Measurements from ENCODE around the gene BBS2. TPM values are rescaled to one million over a fixed set of nuclear protein-coding genes. Genes with fewer than 3 reads are reported as not detected.

BBS2 gene
- 10 to 100 TPM; 25.7 to 27.6 TPM for total RNA-seq

- peak; percentile 89 to 91 for ATAC-seq (replicated peaks in 1 of 2)
- Mint-ChIP-seq H3K27me3 (ENCODE audit: low read depth) (no peaks in the 10 kb centered on the region), H3K4me1 (ENCODE audit: low read depth) (peaks cover 30% of the 10 kb centered on the region), H3K36me3 (ENCODE audit: insufficient read depth in 2 of 2) (no peaks in the 10 kb centered on the region), H3K9me3 (no peaks in the 10 kb centered on the region), H3K27ac (peak within 1 kb of the TSS; percentile 70), H3K4me3 (peak within 1 kb of the TSS; percentile 83 to 85)
- DNase-seq, result peak; percentile 91 to 92
Observed at GRCh38 chr16:56519459-56520250, at the start of gene BBS2. Gene BBS2 (minus strand): TSS chr16:56520024. CDS start chr16:56519862, 162 bp downstream.

DNA sequence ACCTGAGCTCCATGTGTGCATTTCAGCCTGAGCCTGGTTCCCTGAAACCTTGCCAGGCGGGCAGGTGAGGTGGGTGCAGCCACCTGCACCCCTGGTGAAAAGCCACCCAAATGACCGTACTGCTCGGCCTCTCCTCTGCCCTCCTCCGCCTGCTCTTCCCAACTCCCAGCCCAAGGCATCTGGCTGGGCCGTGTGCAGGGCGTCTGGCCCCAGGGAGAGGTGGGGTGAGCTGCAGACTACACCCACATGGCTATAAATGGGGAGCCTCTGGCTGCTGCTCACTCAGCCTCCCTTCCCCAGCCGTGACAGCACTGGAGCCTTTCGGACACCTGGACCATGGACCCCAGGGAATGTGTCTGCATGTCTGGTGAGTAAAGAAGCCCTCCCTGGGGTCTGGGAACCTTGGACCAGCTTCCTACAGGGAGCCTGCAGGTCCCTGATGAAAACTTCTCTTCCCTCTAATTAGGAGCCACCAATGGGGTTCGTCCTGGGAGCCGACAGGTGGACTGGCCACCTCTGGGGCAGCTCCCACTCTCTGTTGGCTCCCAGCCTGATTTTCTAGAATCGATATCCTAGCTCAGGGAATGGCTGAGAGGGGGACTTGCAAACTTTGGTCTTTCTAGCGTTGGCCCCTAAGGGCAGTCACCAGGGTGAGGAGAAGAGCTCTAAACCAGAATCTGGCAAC is 45.1 kb upstream of the BBS2 start, which contains the start of gene MT4:
Gene MT4 (plus strand): TSS at position 281 of the 685 bp plus-strand sequence. CDS start 56 bp downstream, at position 337.
- peak within 1 kb of the TSS; percentile 67 for H3K27ac Mint-ChIP-seq
- H3K9me3 Mint-ChIP-seq, result no peaks in the 10 kb centered on the region
- no peak within 1 kb of the TSS for H3K4me3 Mint-ChIP-seq
- peaks cover 6% of the 10 kb centered on the region for H3K27me3 Mint-ChIP-seq (ENCODE audit: low read depth)
- DNase-seq (no peak), ATAC-seq (replicated peaks in 1 of 2) (no peak)
- H3K36me3 Mint-ChIP-seq (ENCODE audit: insufficient read depth in 2 of 2), result no peaks in the 10 kb centered on the region
- no peaks in the 10 kb centered on the region for H3K4me1 Mint-ChIP-seq (ENCODE audit: low read depth)

DNA sequence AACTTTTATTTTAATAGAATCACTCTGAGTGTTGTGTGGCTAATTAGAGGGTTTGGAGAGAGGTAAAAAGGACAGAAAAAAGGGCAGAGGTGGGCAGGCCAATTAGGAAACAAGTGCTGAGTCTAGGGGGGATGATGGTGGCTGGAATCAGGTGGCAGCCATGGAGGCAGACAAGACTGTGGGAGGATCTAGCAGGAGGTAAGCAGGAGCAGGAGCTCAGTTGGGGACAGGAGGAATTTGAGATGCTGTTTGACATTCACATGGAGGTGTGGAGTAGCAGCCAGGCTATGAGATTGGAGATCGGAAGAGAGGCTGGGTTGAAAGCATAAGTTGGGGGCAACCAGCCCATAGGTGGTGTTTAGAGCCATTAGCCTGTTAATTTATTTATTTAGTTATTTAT is 41.3 kb upstream of the BBS2 start:
- no peaks in the 10 kb centered on the region for H3K4me1 Mint-ChIP-seq (ENCODE audit: low read depth)
- no peaks in the 10 kb centered on the region for H3K27me3 Mint-ChIP-seq (ENCODE audit: low read depth)
- DNase-seq (no peak), ATAC-seq (replicated peaks in 1 of 2) (no peak)
- no peak overlapping the region for H3K4me3 Mint-ChIP-seq
- no peaks in the 10 kb centered on the region for H3K9me3 Mint-ChIP-seq
- H3K27ac Mint-ChIP-seq, result no peak overlapping the region
- H3K36me3 Mint-ChIP-seq (ENCODE audit: insufficient read depth in 2 of 2), result no peaks in the 10 kb centered on the region

DNA sequence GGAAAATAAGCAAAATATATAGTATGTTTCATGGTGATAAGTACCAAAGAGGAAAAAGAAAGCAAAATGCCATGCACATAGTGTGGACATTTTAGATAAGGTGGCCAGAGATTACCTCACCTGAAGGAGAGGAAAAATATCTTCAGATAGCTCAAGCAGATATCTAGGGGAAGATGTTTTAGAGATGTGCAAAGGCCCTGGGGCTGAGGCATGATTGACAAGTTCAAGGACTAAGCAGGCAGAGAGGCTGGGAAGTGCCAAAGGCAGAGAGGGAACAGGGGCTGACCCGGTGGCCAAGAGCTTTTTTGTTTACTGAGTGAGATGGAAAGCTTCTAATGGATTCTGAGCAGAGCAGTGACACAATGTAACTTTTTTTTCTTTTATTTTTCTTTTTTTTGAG is 40.6 kb upstream of the BBS2 start:
- H3K4me3 Mint-ChIP-seq, result no peak overlapping the region
- no peak overlapping the region for H3K27ac Mint-ChIP-seq
- ATAC-seq (replicated peaks in 1 of 2) (no peak), DNase-seq (no peak)
- H3K36me3 Mint-ChIP-seq (ENCODE audit: insufficient read depth in 2 of 2), result no peaks in the 10 kb centered on the region
- no peaks in the 10 kb centered on the region for H3K27me3 Mint-ChIP-seq (ENCODE audit: low read depth)
- H3K4me1 Mint-ChIP-seq (ENCODE audit: low read depth), result no peaks in the 10 kb centered on the region
- H3K9me3 Mint-ChIP-seq, result no peaks in the 10 kb centered on the region

- Mint-ChIP-seq H3K4me1 (ENCODE audit: low read depth) (no peaks in the 10 kb centered on the region), H3K9me3 (no peaks in the 10 kb centered on the region), H3K27ac (no peak overlapping the region), H3K36me3 (ENCODE audit: insufficient read depth in 2 of 2) (no peaks in the 10 kb centered on the region), H3K27me3 (ENCODE audit: low read depth) (peaks cover under 1% of the 10 kb centered on the region), H3K4me3 (no peak overlapping the region)
- no peak for ATAC-seq (replicated peaks in 1 of 2)
- DNase-seq, result no peak
Observed at GRCh38 chr16:56559109-56559508, 39.3 kb upstream of the BBS2 start.

DNA sequence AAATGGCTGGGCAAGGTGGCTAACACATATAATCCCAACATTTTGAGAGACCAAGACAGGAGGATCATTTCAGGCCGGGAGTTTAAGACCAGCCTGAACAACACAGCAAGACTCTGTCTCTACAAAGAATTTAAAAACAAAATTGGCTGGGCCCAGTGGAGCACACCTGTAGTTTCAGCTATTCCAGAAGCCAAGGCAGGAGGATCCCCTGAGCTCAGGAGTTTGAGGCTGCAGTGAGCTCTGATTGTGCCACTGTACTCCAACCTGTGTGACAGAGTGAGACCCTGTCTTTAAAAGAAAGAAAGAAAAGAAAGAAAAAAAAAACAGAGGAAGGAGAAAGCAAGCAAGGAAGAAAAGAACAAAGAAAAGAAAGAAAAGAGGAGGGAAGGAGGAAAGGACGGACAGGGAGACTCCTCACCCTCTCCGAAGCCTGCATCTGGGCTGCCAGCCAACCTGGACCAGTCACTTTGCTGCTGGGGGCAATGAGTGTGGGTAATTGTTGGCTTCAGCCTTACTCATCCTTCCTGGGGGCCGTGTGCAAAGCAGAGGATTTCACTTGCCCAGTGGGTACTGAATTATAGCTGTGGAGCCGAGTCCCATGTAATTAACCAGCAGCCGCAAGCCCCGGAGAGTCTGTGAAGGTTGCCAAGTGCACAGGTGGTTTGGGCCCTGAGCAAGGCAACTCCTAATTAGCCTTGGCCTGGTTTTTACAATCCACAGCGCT is 38.4 kb upstream of the BBS2 start:
- DNase-seq, result no peak
- H3K27me3 Mint-ChIP-seq (ENCODE audit: low read depth), result peaks cover 10% of the 10 kb centered on the region
- H3K4me1 Mint-ChIP-seq (ENCODE audit: low read depth), result no peaks in the 10 kb centered on the region
- peak overlapping the region; percentile 85 for H3K27ac Mint-ChIP-seq
- H3K4me3 Mint-ChIP-seq, result no peak overlapping the region
- no peaks in the 10 kb centered on the region for H3K36me3 Mint-ChIP-seq (ENCODE audit: insufficient read depth in 2 of 2)
- ATAC-seq (replicated peaks in 1 of 2), result no peak
- no peaks in the 10 kb centered on the region for H3K9me3 Mint-ChIP-seq

DNA sequence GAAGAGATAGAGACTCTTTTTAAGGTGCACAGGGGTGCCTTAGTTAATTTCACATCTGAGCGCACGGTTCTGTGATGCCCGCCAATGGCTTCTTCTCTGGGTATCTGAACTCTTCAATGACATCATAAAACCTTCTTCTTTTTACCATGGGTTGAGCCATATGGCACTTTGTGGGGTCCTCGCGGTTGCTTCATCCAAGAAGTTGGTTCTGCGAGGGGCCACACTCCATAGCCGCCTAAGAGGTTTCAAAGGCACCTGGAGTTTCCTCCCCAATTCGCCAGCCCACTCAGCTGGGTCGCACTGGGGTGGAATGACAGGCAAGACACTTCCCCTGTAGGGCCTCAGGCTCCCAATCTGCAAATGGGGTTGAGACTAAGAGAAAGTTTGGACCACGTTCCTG is 34.6 kb upstream of the BBS2 start:
- DNase-seq (no peak), ATAC-seq (replicated peaks in 1 of 2) (no peak)
- H3K36me3 Mint-ChIP-seq (ENCODE audit: insufficient read depth in 2 of 2), result no peaks in the 10 kb centered on the region
- peaks cover 10% of the 10 kb centered on the region for H3K27me3 Mint-ChIP-seq (ENCODE audit: low read depth)
- H3K27ac Mint-ChIP-seq, result no peak overlapping the region
- H3K4me3 Mint-ChIP-seq, result no peak overlapping the region
- H3K9me3 Mint-ChIP-seq, result no peaks in the 10 kb centered on the region
- peaks cover 10% of the 10 kb centered on the region for H3K4me1 Mint-ChIP-seq (ENCODE audit: low read depth)

DNA sequence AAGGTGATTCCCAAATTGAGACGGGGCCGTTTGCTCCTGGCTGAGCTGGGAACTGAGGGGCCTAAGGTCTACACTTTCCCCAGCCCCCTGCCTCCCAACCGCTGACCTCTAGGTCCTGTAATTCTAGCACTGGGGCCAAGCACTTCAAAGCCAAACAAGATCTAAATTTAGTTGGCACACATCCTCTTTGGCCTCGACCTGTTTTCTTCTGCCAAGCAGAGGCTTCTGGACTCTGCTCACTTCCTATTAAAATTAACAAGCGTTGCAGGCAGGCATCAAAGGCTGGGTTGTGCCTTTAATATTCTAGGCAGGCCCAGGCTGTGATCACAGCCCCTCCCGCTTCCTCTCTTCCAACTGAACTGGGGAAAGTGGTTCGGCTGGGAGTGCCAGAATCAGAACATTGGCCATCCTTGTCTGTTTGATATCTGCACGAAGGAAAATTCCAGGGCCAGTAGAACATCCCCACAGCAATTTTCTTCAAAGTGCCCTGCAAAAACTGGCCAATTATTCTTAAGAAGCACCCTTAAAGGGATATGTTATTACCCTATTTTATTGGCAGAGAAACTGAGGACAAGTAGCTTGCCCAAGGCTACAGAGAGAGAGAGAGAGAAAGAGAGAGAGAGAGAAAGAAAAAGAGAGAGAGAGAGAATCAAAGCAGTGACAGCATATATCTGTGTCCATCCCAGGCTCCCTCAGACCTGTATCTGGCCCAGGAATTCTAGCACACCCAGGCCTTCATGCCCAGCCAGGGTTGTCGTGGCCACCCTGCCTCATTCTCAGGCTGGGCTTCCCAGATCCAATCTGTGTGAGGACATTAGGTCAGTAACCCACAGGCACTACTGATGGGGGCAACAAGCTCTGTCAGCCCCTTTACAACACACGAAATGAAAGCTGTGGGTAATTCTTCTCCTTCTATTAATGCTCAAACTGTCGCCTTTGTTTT is 32.2 kb upstream of the BBS2 start:
- no peak for ATAC-seq (replicated peaks in 1 of 2)
- H3K9me3 Mint-ChIP-seq, result no peaks in the 10 kb centered on the region
- DNase-seq, result no peak
- no peak overlapping the region for H3K27ac Mint-ChIP-seq
- H3K27me3 Mint-ChIP-seq (ENCODE audit: low read depth), result peaks cover 10% of the 10 kb centered on the region
- peaks cover 17% of the 10 kb centered on the region for H3K4me1 Mint-ChIP-seq (ENCODE audit: low read depth)
- H3K4me3 Mint-ChIP-seq, result no peak overlapping the region
- no peaks in the 10 kb centered on the region for H3K36me3 Mint-ChIP-seq (ENCODE audit: insufficient read depth in 2 of 2)

- peak; percentile 7 to 11 for DNase-seq
- H3K9me3 Mint-ChIP-seq, result no peaks in the 10 kb centered on the region
- H3K27me3 Mint-ChIP-seq (ENCODE audit: low read depth), result peaks cover 10% of the 10 kb centered on the region
- ATAC-seq (replicated peaks in 1 of 2), result peak; percentile 76 to 78
- H3K36me3 Mint-ChIP-seq (ENCODE audit: insufficient read depth in 2 of 2), result no peaks in the 10 kb centered on the region
- H3K4me3 Mint-ChIP-seq, result no peak overlapping the region
- peaks cover 17% of the 10 kb centered on the region for H3K4me1 Mint-ChIP-seq (ENCODE audit: low read depth)
- no peak overlapping the region for H3K27ac Mint-ChIP-seq
Observed at GRCh38 chr16:56549744-56550385, 30.0 kb upstream of the BBS2 start.

DNA sequence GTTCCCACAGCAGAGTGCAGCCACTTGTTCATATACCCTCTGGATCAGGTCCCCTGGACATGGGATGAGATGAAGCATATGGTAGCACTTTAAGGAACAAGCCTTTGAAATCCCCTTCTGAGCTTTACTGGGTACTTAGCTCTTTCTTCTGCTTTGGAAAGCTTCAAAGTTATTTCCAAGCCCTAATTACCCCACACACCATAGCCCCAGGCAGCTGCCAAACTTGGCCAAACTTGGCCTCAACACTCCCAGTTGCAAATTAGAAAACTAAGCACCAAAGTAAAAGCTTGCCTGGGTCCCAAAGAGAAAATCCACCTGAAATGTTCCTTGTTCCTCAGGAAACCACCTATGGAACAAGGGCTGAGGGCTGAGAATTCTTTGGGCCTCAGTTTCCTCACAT is 29.3 kb upstream of the BBS2 start:
- H3K9me3 Mint-ChIP-seq, result no peaks in the 10 kb centered on the region
- no peak for DNase-seq
- H3K27me3 Mint-ChIP-seq (ENCODE audit: low read depth), result peaks cover 10% of the 10 kb centered on the region
- H3K4me3 Mint-ChIP-seq, result no peak overlapping the region
- no peaks in the 10 kb centered on the region for H3K36me3 Mint-ChIP-seq (ENCODE audit: insufficient read depth in 2 of 2)
- H3K27ac Mint-ChIP-seq, result no peak overlapping the region
- no peak for ATAC-seq (replicated peaks in 1 of 2)
- H3K4me1 Mint-ChIP-seq (ENCODE audit: low read depth), result peaks cover 17% of the 10 kb centered on the region

GRCh38 chr16:56547949-56548567 is 28.2 kb upstream of the BBS2 start:
- ATAC-seq (replicated peaks in 1 of 2), result no peak
- Mint-ChIP-seq H3K36me3 (ENCODE audit: insufficient read depth in 2 of 2) (no peaks in the 10 kb centered on the region), H3K27ac (no peak overlapping the region), H3K9me3 (no peaks in the 10 kb centered on the region), H3K4me3 (no peak overlapping the region), H3K27me3 (ENCODE audit: low read depth) (no peaks in the 10 kb centered on the region), H3K4me1 (ENCODE audit: low read depth) (peaks cover 17% of the 10 kb centered on the region)
- DNase-seq, result no peak

Data from activated T-cell treated with anti-CD3 and anti-CD28 coated beads, Interleukin-2, amount 50 U/mL, for 72 hours (primary cell).